HG02852 (cell line): ENCODE results near the gene GREB1L.
"Not testable (repeated sequence)": the region's sequence is repeated elsewhere in the genome, so short reads cannot be mapped to it uniquely, and the experiment has no call there.

Experiments used
- ATAC-seq: cut with Tn5 transposase; IDR thresholded peaks from one replicate; pipeline ENCODE4 v1.9.1; 2021; ENCODE audit warnings: mild to moderate bottlenecking, moderate library complexity; ENCODE audit not compliant: unreplicated experiment

Gene GREB1L

DNA sequence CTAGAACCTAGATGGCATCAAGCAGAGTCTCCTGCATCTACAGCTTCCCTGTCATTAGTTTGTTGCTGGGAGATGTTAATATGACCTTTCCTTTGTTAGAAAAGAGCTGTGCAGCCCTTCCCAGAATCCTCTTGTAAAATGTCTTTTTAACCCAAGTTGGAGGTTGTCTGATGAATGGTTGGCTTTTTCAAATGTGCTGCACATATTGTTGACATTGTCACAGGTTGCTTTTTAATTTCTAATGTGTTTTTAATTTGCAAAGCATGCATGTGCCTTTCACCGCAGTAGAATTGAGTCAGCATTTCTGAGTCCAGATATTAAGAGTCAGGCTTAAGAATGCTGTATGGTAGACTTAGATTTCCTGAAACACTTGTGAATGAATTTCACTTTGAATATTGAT, 120.8 kb downstream of the GREB1L start:
- ATAC-seq = no peak

DNA sequence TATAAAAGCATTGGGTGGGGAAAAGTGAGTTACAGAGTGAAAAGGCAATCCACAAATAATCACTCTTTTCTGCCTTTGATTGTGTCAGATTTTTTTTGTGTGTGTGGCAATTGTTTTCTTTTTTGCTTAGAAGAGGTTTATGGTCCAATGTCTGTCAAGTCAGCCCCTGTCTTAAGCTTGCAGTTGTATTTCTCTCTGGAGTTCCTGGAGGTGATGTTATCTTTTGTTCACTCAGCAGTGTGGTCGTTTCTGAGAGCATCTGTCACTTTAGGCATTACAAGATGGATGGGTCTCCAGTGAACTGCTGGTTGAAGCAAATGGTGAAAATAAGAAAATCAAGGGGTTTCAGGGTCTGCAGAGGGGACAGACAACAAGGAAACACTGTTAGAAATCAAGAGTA, 121.3 kb downstream of the GREB1L start:
- ATAC-seq = no peak

DNA sequence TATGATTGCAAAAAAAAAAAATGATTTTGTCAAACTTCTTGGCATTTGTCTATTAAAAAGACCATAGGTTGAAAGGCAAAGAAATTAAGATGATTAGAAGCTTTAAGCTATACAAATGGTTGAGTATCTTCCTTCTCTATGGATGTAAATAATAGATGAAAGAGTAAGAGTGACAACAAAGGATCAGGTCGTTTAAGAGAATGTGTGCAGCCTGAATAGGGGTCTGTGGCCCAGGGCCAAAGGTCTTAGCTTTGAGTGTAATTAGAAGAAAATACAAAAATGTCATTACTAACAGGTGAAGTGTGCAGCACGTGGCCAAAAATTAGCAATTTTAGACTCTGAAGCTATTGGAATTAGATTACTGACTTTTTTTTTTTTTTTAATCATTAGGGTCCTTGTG, 122.4 kb downstream of the GREB1L start:
- ATAC-seq = no peak

DNA sequence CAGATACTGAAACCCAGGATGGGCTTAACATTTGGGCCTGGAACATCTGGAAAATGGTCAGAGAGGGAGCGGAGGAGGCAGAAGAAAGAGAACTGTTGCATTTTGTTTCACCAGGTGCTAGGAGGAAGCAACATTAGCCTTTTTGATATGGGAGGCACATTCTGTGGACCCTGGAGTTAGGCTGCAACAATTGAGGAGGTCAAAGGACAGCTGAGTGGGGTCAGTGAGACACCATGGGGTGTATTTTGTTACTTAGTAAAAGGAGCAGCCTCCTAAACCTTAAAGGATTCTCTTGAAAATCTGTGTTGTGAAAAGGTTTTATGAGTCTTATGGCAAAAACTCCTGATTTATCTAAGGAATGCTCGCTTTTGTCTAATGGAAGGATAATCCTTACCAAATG, 124.9 kb downstream of the GREB1L start:
- no peak for ATAC-seq

DNA sequence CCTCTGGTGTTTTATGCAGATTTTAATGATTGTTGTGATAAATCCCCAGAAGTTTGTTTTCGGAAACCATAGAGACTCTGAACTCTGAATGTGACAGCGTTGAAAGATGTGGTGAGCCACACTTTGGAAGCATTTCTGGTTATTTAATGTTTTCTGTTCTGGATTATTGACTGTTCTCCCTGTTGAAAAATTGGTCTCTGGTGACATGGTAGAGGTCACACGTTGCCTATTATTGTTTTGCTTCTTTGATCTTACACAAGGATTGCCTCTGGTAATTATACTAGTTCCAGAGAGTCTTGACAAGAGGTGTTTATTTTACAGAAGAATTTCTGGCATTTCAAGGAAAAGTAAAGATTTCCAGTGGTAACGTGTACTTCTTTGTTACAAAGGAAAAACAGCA, 127.1 kb downstream of the GREB1L start:
- ATAC-seq = no peak

DNA sequence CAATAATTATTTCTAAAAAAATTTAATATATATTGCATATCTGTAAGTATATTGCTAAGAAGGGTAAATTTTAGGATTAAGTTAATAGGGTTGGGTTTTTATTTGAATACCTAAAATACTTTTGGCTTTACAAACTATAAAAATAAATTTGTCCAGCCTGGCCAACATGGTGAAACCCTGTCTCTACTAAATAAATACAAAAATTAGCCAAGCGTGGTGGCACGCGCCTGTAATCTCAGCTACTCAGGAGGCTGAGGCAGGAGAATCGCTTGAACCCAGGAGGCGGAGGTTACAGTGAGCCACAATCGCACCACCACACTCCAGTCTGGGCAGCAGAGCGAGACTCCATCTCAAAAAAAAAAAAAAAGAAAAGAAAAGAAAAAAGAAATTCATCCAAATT, 127.6 kb downstream of the GREB1L start:
- not testable (repeated sequence) for ATAC-seq

DNA sequence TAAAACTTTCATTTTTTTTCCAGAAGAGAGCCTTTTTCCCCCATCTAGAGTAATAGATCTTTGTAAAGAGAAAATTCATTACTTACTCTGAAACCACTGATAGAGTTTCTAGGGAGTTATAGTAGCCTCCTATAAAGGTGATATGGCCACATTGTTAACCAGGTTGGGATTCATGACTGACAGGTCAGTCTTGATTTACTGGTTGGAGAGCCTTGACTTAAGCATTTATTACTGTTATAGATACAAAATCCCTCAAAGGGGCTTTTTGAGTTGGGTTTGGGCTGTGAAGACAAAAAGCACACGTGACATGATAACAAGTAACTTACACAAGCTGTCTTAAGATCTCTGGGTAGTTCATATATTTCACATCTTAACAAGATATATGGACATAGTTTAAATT, 141.0 kb downstream of the GREB1L start:
- no peak for ATAC-seq

DNA sequence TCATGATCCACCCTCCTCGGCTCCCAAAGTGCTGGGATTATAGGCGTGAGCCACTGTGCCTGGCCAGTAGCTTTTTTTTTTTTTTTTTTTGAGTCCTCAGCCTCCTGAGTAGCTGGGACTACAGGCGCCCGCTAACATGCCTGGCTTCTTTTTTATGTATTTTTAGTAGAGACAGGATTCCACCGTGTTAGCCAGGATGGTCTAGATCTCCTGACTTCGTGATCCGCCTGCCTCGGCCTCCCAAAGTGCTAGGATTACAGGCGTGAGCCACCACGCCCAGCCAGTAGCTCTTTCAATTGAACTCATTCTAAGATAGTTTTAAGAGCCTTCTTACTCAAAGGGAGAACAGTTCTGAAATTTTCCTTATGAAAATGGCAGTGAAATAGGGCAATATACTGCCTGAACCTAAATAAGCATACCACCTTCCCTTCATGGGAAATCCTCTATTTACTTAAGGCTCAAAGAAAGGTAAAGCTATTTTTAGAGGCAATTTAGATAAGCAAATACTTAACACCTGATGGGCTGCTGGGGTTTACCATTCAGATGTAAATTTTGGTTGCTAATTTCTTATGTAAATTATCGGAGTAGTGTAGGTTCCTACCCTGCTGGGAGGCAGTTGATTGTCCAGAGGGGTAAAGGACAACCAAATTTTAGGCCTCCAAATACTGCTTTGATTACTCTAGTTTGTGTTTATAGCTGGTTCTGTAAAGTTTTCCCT, 144.7 kb downstream of the GREB1L start:
- ATAC-seq = no peak

DNA sequence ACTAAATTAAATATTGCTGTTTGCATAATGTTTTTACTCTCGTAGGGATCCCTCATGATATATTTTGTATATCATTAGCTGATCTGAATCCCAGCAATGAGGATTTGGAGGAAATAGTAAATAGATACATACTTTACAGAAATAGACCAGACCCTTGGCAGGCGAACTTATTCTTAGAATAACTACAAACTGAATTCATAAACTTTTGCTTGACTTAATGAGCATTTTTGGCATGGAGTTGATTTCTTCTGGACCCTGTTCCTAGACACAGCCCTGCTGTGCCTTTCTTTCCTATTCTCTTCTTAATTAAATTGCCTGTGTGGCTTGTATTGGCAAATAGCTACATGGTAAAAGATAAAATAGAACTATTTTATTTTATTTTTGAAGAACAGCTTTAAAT, 145.9 kb downstream of the GREB1L start:
- no peak for ATAC-seq

DNA sequence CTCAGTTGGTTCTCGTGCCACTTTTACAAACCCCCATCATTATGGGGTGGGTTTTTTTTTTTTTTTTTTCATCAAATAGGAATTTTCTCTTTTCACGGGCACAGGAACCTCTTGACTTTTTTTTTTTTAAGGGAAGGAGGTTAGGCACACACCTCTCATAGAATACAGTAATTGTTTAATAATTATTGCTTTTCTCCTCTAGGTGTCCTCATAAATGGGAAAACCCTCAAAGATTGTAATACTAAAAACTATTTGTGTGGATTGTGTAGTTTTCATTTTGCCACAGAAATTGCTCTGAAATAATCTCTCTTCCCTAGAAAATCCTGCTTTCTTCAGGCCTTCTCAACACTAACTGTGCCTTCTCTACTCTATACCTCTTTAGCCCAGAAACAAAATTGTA, 147.3 kb downstream of the GREB1L start:
- ATAC-seq = no peak

DNA sequence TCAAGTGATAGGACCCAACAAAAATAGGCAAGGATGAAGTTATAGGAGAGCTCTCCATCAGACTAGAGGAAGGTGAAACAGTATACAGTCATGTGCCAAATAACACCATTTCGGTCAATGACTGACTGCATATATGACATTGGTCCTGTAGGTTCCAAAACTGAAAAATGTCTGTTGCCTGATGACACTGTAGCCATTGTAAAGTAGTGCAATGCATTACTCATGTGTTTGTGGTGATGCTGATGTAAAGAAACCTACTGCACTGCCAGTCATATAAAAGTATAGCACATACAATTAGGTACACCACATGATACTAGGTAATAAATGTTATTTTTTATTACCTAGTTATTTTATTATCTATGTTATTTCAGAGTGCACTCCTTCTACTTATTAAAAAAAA, 147.9 kb downstream of the GREB1L start:
- ATAC-seq = no peak

DNA sequence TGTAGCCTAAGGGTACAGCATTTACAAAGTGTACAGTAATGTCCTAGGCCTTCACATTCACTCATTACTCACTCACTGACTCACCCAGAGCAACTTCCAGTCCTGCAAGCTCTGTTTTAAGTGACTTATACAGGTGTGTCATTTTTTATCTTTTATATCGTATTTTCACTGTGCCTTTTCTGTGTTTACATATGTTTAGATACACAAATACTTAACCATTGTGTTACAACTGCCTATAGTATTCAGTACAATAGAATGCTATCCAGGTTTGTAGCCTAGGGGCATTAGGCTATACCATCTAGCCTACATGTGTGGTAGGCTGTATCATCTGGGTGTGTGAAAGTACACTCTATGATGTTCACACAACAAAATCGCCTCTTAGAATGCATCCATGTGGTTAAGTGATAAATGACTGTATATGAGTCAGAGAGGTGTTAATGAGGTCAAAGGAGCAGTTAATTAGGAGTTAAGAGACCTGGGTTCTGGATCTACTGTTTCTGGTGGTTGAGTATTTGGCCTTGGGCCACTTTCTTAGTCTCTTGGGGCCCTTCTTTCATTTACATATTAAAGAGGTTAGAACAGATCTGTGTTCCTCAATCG, 149.1 kb downstream of the GREB1L start:
- no peak for ATAC-seq

DNA sequence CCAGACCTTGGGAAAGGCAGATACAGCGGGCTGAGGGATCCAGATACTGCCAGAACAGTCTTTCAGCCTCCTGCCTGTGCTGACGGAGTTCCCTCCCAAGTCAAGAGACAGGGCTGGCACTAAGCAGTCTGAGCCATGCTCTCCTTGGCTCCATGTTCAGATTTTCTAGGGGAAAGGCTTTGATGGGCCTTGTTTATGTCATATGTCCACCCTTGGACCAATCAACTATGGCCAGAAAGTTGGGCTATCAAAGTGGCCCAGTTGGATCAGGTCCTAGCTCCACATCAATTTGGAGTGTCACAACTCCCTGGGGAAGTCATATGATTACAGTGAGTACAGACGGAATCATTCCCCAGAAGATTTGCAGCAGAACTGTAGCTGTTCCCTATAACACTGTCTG, 152.0 kb downstream of the GREB1L start:
- no peak for ATAC-seq

DNA sequence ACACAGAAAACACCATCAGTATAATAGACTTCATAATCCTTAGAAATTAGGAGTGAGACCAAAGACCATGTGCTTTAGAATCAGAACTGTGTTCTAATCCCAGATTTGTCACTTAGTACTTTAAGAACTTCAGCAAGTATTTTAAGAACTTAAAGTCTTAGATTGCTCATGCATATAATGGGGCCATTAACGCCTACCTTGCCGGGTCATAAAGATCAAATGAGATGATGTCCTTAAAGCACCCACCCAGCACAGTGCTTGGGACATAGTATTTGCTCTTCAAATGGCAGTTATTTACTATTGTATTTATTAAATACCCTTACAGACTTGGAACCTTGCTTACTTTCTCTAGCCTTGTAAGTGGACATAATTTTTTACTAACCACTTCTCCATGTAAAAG, 156.1 kb downstream of the GREB1L start:
- ATAC-seq = no peak

DNA sequence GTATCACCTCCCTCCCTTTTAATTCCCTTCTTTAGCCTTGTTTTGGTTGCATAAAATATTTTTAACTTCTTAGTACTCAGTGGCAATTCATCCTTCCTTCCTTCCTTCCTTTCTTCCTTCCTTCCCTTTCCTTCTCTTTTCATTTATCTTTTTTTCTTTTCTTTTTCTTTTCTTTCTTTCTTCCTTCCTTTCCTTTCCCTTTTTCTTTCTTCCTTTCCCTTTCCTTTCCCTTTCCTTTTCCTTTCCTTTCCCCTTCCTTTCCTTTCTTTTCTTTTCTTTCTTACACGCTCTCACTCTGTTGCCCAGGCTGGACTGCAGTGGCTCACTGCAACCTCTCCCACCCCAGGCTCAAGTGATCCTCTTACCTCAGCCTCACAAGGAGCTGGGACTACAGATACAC, 160.2 kb downstream of the GREB1L start:
- ATAC-seq = no peak

DNA sequence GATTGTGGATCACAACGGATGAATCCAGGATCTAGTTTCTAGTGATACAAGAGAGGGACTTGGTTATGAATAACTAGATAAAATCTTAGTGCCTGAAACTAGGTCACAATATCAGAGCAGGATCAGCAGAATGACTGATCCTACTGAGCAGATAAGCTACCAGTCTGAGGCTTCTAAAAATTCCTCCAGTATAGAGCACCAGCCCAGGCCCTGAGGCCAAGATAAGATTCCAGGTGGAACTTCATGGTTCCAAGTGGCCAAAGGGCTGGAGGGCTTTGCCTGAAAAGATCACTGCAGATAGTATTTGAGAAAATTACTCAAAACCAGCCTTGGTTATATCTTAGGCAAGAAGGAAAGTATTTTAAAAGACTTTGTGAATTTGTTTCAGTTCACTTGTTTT, 162.4 kb downstream of the GREB1L start:
- ATAC-seq = no peak

DNA sequence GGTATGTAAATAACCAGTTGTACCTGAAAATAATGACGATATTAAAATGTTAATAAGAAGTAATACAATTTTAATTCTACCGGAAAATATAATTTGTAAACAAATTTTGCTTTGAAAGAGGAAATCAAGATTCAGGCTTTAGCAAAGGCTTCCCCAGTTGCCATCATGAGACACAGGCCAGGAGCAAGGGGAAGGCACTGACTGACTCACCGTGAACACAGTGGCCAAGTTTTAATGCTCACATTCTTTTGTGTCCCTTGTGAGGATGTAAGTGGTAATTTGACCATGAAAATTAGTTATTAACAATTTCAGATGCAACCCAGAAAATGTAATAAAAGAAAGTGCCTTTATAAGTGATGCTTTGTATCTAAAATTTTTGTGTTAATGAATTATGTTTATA, 164.1 kb downstream of the GREB1L start:
- no peak for ATAC-seq

DNA sequence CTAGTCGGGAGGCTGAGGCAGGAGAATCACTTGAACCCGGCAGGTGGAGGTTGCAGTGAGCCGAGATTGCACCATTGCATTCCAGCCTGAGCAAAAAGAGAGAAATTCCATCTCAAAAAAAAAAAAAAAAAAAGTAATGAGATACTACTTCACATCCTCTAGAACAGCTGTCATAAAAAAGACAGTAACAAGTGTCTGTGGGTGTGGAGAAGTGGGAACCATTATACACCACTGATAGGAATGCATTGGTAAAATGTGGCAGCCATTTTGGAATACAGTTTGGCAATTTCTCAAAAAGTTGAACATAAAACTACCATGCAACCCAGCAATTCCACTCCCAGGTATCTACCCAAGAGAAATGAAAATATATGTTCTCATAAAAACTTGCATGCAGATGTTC, 166.6 kb downstream of the GREB1L start:
- ATAC-seq = no peak

DNA sequence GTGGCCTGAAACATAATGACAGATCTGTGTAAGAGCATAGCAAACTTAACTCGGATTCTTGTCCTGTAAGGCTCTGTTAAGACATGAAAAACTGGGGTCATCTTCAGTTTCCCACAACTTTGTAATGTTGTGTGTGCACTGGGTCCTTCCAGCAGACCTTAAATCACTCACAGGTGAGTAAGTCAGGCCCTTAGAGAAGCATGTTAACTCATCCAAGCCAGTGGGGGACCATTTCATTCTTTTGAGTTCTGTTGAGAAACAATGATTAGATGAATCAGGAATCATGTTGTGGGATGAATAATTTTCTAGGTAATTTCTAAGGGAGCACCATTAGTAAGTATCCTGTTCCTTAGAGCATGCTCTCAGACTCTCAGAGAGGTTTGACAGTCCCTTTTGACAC, 191.4 kb downstream of the GREB1L start:
- ATAC-seq = no peak

DNA sequence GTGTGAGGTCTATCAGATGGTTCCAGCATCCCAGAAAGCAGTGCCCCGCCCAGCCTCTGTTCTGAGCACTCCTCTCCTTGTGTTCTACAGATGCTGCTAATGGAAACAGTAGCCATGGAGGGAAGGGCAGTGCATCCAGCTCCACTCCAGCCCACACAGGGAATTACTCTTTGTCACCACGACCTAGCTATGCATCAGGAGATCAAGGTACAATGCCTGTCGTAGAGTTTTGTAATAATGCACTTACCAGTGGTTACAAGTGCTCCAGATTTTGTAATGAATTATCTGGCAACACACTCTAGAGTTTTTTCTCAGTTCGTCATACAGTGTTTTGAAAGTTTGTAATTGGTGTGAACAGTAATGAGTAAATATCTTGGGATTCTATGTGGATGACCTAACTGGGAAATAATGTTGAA, 197.4 kb downstream of the GREB1L start:
- ATAC-seq = no peak

DNA sequence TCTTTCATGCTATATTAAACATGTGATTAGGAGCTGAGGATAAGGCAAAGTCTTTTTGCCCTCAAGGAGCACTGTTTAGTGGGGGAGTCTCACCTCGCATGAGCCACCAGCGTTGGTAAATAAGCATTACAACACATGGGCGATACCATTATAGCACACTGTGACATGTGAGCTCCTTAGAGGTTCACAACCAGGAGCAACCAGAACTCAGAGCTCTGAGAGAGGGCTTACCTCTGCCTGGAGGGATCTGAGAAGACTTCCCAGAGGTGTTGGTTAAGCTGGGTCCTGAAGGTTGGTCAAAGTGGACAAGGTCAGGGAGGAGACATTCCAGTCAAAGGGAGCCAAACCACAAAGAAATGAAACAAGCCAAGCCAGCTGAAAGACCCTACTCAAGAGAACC, 199.6 kb downstream of the GREB1L start:
- ATAC-seq = no peak

DNA sequence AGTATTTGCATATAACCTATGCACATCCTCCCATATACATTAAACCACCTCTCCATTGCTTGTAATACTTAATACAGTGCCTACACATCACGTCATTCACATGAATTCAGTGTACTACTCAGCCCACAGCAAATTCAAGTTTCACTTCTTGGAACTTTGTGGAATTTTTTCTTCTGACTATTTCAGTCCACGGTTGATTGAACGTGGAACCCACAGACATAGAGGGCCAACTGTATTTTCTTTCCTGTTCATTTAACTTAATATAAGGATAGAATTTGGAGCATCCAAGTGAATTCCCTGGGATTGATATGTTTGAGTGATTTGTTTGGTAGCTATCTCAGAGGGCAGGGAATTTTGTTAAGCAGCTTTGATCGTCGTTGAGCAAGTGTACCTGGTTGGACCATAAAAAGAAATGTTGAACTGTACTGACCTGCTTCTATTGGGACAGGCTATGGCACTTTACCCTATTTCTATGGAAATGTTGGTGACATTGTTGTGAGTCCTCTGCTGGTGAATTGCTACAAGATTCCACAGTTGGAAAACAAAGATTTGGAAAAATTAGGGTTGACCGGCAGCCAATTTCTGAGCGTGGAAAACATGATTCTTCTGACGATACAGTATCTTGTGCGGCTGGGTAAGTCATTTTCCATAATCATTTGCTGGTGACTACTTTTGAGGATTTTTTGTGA, 201.9 kb downstream of the GREB1L start:
- no peak for ATAC-seq
